Fibroblast of pulmonary artery (primary cell): ENCODE data around the gene RIMBP2.

Source experiments
- DNase-seq: peaks from one replicate; pipeline ENCODE4 v3.0.0-alpha.2; 2010; ENCODE audit warnings: low read depth
- H3K4me3 ChIP-seq: replicated peaks from 2 replicates; pipeline ENCODE4 v1.5.1; 2011; ENCODE audit warnings: low read depth, mild to moderate bottlenecking, control low read depth, low read length, moderate library complexity
- CTCF ChIP-seq: IDR thresholded peaks from 2 replicates; pipeline ENCODE4 v1.5.1; 2011; ENCODE audit warnings: mild to moderate bottlenecking, control low read depth, low read length, inconsistent platforms; ENCODE audit errors: missing control alignments

RIMBP2 gene

GRCh38 chr12:130555221-130555620, 160.9 kb downstream of the RIMBP2 start:
- TF ChIP-seq CTCF, result no peak
- no peak overlapping the region for H3K4me3 ChIP-seq

GRCh38 chr12:130552483-130552996, 163.6 kb downstream of the RIMBP2 start:
- no peak for TF ChIP-seq CTCF
- no peak overlapping the region for H3K4me3 ChIP-seq
- no peak for DNase-seq

More at GRCh38 chr12:130555221-130555620, 160.9 kb downstream of the RIMBP2 start:
- DNase-seq, result no peak

GRCh38 chr12:130549361-130549760, 166.7 kb downstream of the RIMBP2 start:
- DNase-seq, result no peak
- TF ChIP-seq CTCF, result no peak

GRCh38 chr12:130547480-130548155, 168.5 kb downstream of the RIMBP2 start:
- no peak for TF ChIP-seq CTCF
- no peak for DNase-seq
- H3K4me3 ChIP-seq, result no peak overlapping the region

More at GRCh38 chr12:130549361-130549760, 166.7 kb downstream of the RIMBP2 start:
- no peak overlapping the region for H3K4me3 ChIP-seq

GRCh38 chr12:130546494-130546893, 169.6 kb downstream of the RIMBP2 start:
- no peak overlapping the region for H3K4me3 ChIP-seq
- no peak for TF ChIP-seq CTCF
- DNase-seq, result no peak

- TF ChIP-seq CTCF, result no peak
- DNase-seq, result no peak
- H3K4me3 ChIP-seq, result no peak overlapping the region
Measured at GRCh38 chr12:130545475-130545874, 170.6 kb downstream of the RIMBP2 start.

GRCh38 chr12:130540376-130540775, 175.7 kb downstream of the RIMBP2 start:
- no peak overlapping the region for H3K4me3 ChIP-seq
- no peak for DNase-seq
- TF ChIP-seq CTCF, result no peak
